GM12891 (cell line): Measurements from ENCODE around the gene HSH2D.

Experiments used
- PAX5 ChIP-seq: IDR thresholded peaks from 2 replicates; pipeline ENCODE4 v1.6.1; 2011; ENCODE audit warnings: low read length, moderate library complexity, mild to moderate bottlenecking; ENCODE audit not compliant: insufficient read depth, severe bottlenecking
- POLR2A ChIP-seq: IDR thresholded peaks from 2 replicates; pipeline ENCODE4 v1.6.1; 2011; ENCODE audit warnings: low read depth, low read length, control low read depth
- POLR2AphosphoS5 ChIP-seq: IDR thresholded peaks from 2 replicates; pipeline ENCODE4 v1.6.1; 2011; ENCODE audit warnings: low read depth, low read length, control low read depth
- POU2F2 ChIP-seq: IDR thresholded peaks from 2 replicates; pipeline ENCODE4 v1.6.1; 2011; ENCODE audit warnings: low read depth, mild to moderate bottlenecking, control low read depth, low read length, moderate library complexity
- SPI1 ChIP-seq: IDR thresholded peaks from 2 replicates; pipeline ENCODE4 v1.6.1; 2011; ENCODE audit warnings: low read depth, low read length, control low read depth
- TAF1 ChIP-seq: IDR thresholded peaks from 2 replicates; pipeline ENCODE4 v1.6.1; 2011; ENCODE audit warnings: low read depth, low read length, control low read depth

- TF ChIP-seq POLR2A = no peak
- no peak for TF ChIP-seq POLR2AphosphoS5
- TF ChIP-seq TAF1 = no peak
- TF ChIP-seq PAX5 = no peak
- TF ChIP-seq POU2F2 = no peak
- TF ChIP-seq SPI1 = no peak
These were observed 714 bp downstream of the HSH2D start for GRCh38 chr19:16144216-16144581.
